WTC11 (cell line): ENCODE data around the gene CDK10. TPM values are rescaled to one million over a fixed set of nuclear protein-coding genes. Genes with fewer than 3 reads are reported as not detected.
A peak's percentile ranks its signal among the peaks of the same experiment; 100 is the strongest.

Source experiments
- ATF1 ChIP-seq: sonication (generic); formaldehyde crosslinking; IDR thresholded peaks from 2 replicates; pipeline ENCODE4 v1.8.1; 2023; ENCODE audit warnings: mild to moderate bottlenecking, moderate library complexity, missing genetic modification reagents
- ATF2 ChIP-seq: sonication (generic); formaldehyde crosslinking; IDR thresholded peaks from 2 replicates; pipeline ENCODE4 v1.8.1; 2022; ENCODE audit warnings: low read depth, missing genetic modification reagents, borderline replicate concordance
- ATF6 ChIP-seq: sonication (generic); formaldehyde crosslinking; IDR thresholded peaks from 2 replicates; pipeline ENCODE4 v1.8.1; 2023; ENCODE audit warnings: mild to moderate bottlenecking, missing genetic modification reagents
- CBFB ChIP-seq: sonication (generic); formaldehyde crosslinking; IDR thresholded peaks from 2 replicates; pipeline ENCODE4 v1.8.1; 2022; ENCODE audit warnings: mild to moderate bottlenecking, low read depth, missing genetic modification reagents
- CREM ChIP-seq: sonication (generic); formaldehyde crosslinking; IDR thresholded peaks from 2 replicates; pipeline ENCODE4 v1.8.1; 2022; ENCODE audit warnings: mild to moderate bottlenecking, missing genetic modification reagents, moderate library complexity
- FOXK1 ChIP-seq: sonication (generic); formaldehyde crosslinking; IDR thresholded peaks from 2 replicates; pipeline ENCODE4 v1.8.0; 2022; ENCODE audit warnings: mild to moderate bottlenecking, moderate library complexity, missing genetic modification reagents
- GABPB1 ChIP-seq: sonication (generic); formaldehyde crosslinking; IDR thresholded peaks from 2 replicates; pipeline ENCODE4 v1.8.1; 2023; ENCODE audit warnings: mild to moderate bottlenecking, missing genetic modification reagents
- GRHL2 ChIP-seq: fragments of 250-450 bp; sonication (Bioruptor Pico); IDR thresholded peaks from 2 replicates; pipeline ENCODE4 v1.8.0; 2022; ENCODE audit warnings: mild to moderate bottlenecking, moderate library complexity; ENCODE audit not compliant: insufficient replicate concordance, severe bottlenecking
- JAZF1 ChIP-seq: fragments of 250-450 bp; sonication (Bioruptor Pico); IDR thresholded peaks from 2 replicates; pipeline ENCODE4 v1.9.0; 2021; ENCODE audit warnings: moderate library complexity, mild to moderate bottlenecking, inconsistent platforms
- NFATC4 ChIP-seq: fragments of 250-450 bp; sonication (Bioruptor Pico); IDR thresholded peaks from 2 replicates; pipeline ENCODE4 v1.9.0; 2021; ENCODE audit warnings: mild to moderate bottlenecking
- PRDM15 ChIP-seq: sonication (generic); formaldehyde crosslinking; IDR thresholded peaks from 2 replicates; pipeline ENCODE4 v1.8.0; 2022; ENCODE audit warnings: missing genetic modification reagents
- PRRX2 ChIP-seq: fragments of 250-450 bp; sonication (Bioruptor Pico); IDR thresholded peaks from 2 replicates; pipeline ENCODE4 v1.8.0; 2021; ENCODE audit warnings: mild to moderate bottlenecking
- SMAD3 ChIP-seq: sonication (generic); formaldehyde crosslinking; IDR thresholded peaks from 2 replicates; pipeline ENCODE4 v1.8.0; 2022; ENCODE audit warnings: missing genetic modification reagents, mild to moderate bottlenecking, borderline replicate concordance
- TCF7 ChIP-seq: sonication (generic); formaldehyde crosslinking; IDR thresholded peaks from 2 replicates; pipeline ENCODE4 v1.8.0; 2022; ENCODE audit warnings: mild to moderate bottlenecking, low read depth, missing genetic modification reagents, moderate library complexity
- ZBTB21 ChIP-seq: sonication (generic); formaldehyde crosslinking; IDR thresholded peaks from 2 replicates; pipeline ENCODE4 v1.8.1; 2023; ENCODE audit warnings: mild to moderate bottlenecking, missing genetic modification reagents, borderline replicate concordance
- ZNF138 ChIP-seq: sonication (generic); formaldehyde crosslinking; conservative IDR thresholded peaks from 2 replicates; pipeline ENCODE4 v1.8.1; 2022; ENCODE audit warnings: mild to moderate bottlenecking, moderate library complexity, missing genetic modification reagents
- total RNA-seq: library from RNA; stranded (reverse); gene quantifications from 3 replicates; pipeline ENCODE4 v1.2.3, GENCODE V29; 2021
- TF ChIP-seq, protein P1 (sequence below): fragments of 200-600 bp; IDR thresholded peaks from 2 replicates; pipeline ENCODE4 v1.8.0; 2022; ENCODE audit warnings: antibody characterized with exemption
- TF ChIP-seq, protein P2 (sequence below): sonication (generic); formaldehyde crosslinking; IDR thresholded peaks from 2 replicates; pipeline ENCODE4 v1.8.0; 2022; ENCODE audit warnings: mild to moderate bottlenecking, missing genetic modification reagents
- TF ChIP-seq, protein P3 (sequence below): fragments of 250-450 bp; sonication (Bioruptor Pico); IDR thresholded peaks from 2 replicates; pipeline ENCODE4 v1.8.0; 2021; ENCODE audit warnings: mild to moderate bottlenecking
- TF ChIP-seq, protein P4 (sequence below): fragments of 250-450 bp; sonication (Bioruptor Pico); conservative IDR thresholded peaks from 2 replicates; pipeline ENCODE4 v1.9.0; 2021; ENCODE audit warnings: mild to moderate bottlenecking
- TF ChIP-seq, protein P5 (sequence below): sonication (generic); formaldehyde crosslinking; IDR thresholded peaks from 2 replicates; pipeline ENCODE4 v1.8.1; 2023; ENCODE audit warnings: mild to moderate bottlenecking, missing genetic modification reagents

Gene CDK10
- total RNA-seq, 1 experiment from 2014 or later = 102 TPM

DNA sequence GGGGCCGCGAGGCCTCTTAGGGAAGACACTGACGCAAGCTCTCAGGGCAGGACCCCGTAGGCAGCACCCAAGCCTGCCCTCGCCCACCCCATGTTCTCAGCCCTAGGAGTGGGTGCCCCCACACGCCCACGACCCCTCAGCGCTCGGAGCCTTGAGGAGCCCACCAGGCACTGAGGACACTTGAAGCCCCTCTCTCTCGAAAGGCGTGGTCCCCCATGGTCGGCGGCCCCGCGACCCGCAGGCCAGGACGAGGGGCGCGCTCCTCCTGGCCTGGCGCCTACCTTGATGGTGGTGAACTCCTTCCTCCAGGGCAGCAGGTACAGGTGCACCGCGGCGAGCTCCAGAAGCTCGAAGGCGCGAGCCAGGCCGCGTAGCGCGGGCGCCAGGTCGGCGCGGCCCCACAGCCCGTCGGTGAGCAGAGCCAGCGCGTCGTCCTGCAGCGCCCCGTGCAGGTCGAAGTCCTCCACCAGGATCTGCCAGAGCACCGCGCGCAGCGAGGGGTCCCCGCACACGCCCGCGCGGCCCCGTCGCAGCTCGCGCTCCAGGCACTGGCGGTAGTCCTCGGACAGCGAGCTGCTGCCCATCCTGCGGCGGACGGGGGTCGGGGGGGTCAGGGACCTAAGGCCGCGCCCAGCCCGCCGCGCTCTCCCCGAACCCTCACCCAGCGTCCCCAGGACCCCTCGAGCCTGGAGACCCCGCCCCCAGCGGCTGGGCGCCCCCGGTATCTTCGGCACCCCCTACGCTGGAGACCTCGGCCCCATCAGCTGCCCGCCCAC lies 14.3 kb downstream of the CDK10 start (continued):
- no peak for TF ChIP-seq ATF2 (CRISPR knock-in tag)
- 0 out of 2 replicates have a peak, but pooled peaks have one; percentile 27 for TF ChIP-seq CBFB (CRISPR knock-in tag)
- TF ChIP-seq, protein P1, sequence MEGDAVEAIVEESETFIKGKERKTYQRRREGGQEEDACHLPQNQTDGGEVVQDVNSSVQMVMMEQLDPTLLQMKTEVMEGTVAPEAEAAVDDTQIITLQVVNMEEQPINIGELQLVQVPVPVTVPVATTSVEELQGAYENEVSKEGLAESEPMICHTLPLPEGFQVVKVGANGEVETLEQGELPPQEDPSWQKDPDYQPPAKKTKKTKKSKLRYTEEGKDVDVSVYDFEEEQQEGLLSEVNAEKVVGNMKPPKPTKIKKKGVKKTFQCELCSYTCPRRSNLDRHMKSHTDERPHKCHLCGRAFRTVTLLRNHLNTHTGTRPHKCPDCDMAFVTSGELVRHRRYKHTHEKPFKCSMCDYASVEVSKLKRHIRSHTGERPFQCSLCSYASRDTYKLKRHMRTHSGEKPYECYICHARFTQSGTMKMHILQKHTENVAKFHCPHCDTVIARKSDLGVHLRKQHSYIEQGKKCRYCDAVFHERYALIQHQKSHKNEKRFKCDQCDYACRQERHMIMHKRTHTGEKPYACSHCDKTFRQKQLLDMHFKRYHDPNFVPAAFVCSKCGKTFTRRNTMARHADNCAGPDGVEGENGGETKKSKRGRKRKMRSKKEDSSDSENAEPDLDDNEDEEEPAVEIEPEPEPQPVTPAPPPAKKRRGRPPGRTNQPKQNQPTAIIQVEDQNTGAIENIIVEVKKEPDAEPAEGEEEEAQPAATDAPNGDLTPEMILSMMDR = peak; percentile 10; the same call in 1 of the 2 replicates
- TF ChIP-seq GABPB1 (CRISPR knock-in tag) = no peak; the same call in 1 of the 2 replicates
- TF ChIP-seq NFATC4 (CRISPR knock-in tag) = no peak
- no peak for TF ChIP-seq CREM
- TF ChIP-seq ZNF138 = no peak
- TF ChIP-seq, protein P2, sequence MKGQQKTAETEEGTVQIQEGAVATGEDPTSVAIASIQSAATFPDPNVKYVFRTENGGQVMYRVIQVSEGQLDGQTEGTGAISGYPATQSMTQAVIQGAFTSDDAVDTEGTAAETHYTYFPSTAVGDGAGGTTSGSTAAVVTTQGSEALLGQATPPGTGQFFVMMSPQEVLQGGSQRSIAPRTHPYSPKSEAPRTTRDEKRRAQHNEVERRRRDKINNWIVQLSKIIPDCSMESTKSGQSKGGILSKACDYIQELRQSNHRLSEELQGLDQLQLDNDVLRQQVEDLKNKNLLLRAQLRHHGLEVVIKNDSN (CRISPR knock-in tag) = no peak
- TF ChIP-seq PRDM15 = no peak
- no peak for TF ChIP-seq JAZF1 (CRISPR knock-in tag)
- TF ChIP-seq, protein P3, sequence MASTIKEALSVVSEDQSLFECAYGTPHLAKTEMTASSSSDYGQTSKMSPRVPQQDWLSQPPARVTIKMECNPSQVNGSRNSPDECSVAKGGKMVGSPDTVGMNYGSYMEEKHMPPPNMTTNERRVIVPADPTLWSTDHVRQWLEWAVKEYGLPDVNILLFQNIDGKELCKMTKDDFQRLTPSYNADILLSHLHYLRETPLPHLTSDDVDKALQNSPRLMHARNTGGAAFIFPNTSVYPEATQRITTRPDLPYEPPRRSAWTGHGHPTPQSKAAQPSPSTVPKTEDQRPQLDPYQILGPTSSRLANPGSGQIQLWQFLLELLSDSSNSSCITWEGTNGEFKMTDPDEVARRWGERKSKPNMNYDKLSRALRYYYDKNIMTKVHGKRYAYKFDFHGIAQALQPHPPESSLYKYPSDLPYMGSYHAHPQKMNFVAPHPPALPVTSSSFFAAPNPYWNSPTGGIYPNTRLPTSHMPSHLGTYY (CRISPR knock-in tag) = no peak
- no peak for TF ChIP-seq ATF1 (CRISPR knock-in tag)
- TF ChIP-seq, protein P4, sequence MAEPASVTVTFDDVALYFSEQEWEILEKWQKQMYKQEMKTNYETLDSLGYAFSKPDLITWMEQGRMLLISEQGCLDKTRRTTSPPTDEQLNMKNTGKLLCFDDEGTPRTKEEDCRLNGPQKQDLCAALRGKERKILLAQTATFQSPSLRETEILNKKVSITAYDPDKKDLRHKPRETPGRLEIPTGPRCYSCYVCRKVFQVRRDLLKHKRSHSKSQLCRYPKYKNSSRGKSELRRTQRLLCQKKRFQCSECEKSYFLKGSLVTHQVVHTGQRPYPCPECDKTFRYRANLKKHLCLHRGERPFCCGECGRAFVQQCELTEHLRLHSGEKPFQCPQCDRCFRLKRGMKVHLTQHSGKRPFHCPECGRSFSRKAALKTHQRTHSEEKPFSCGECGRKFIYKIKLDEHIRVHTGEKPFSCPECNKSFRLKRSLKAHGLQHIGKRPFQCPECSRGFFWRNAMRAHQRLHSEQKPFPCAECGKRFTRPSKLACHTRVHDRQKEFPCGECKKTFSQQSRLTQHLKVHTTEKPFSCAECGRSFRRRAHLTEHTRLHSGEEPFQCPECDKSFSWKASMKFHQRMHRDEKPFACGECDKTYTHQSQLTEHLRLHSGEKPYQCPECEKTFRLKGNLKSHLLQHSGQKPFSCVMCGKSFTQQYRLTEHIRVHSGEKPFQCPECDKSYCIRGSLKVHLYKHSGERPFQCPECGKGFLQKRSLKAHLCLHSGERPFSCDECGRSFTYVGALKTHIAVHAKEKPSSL = no peak
- no peak for TF ChIP-seq PRRX2
- no peak for TF ChIP-seq TCF7
- no peak for TF ChIP-seq GRHL2 (CRISPR knock-in tag)
- TF ChIP-seq ATF6 (CRISPR knock-in tag) = no peak
- TF ChIP-seq SMAD3 = 0 out of 2 replicates have a peak, but pooled peaks have one; percentile 31
- 0 out of 2 replicates have a peak, but pooled peaks have one; percentile 37 for TF ChIP-seq FOXK1 (CRISPR knock-in tag)
- no peak for TF ChIP-seq ZBTB21 (CRISPR knock-in tag)
- TF ChIP-seq, protein P5, sequence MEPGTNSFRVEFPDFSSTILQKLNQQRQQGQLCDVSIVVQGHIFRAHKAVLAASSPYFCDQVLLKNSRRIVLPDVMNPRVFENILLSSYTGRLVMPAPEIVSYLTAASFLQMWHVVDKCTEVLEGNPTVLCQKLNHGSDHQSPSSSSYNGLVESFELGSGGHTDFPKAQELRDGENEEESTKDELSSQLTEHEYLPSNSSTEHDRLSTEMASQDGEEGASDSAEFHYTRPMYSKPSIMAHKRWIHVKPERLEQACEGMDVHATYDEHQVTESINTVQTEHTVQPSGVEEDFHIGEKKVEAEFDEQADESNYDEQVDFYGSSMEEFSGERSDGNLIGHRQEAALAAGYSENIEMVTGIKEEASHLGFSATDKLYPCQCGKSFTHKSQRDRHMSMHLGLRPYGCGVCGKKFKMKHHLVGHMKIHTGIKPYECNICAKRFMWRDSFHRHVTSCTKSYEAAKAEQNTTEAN (CRISPR knock-in tag) = no peak
